HG02759 (cell line): ENCODE results near the gene TCAP.
"Not testable (repeated sequence)": the region's sequence is repeated elsewhere in the genome, so short reads cannot be mapped to it uniquely, and the experiment has no call there.

Experiments
- ATAC-seq: cut with Tn5 transposase; IDR thresholded peaks from one replicate; pipeline ENCODE4 v1.9.1; 2021; ENCODE audit warnings: mild to moderate bottlenecking, moderate library complexity; ENCODE audit not compliant: unreplicated experiment

Gene TCAP

DNA sequence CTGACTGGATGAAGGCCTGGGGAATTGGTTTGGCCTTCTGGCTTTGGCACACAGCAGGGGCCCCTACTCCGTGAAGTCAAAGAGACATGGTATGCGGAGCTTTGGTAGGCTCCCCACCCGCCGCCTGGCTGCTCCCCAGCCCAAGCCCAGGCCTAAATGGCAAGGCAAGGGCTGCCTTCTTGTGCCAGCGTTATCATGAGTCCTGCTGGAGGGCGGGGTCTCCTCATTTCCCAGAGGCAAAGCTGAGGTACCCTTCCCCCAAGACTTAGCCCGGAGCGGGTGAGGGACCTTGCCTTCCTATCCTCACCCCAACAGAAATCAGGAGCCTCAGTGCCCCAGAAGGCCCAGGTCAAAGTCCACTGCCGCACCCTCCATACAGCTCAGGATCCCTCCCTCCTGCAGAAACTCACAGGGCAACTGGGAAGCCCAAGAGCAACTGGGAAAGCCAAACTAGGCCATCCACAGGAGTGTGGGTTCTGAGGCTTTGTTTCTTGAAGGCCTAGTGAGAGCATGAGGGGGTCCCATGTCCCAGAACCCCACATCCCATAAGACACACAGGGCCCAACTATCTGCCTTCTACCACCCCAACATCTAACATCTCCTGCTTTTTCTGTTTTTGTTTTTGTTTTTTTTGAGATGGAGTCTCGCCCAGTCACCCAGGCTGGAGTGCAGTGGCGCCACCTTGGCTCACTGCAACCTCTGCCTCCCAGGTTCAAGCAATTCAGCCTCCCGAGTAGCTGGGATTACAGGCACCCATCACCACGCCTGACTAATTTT lies 13.4 kb downstream of the TCAP start:
- no peak for ATAC-seq

DNA sequence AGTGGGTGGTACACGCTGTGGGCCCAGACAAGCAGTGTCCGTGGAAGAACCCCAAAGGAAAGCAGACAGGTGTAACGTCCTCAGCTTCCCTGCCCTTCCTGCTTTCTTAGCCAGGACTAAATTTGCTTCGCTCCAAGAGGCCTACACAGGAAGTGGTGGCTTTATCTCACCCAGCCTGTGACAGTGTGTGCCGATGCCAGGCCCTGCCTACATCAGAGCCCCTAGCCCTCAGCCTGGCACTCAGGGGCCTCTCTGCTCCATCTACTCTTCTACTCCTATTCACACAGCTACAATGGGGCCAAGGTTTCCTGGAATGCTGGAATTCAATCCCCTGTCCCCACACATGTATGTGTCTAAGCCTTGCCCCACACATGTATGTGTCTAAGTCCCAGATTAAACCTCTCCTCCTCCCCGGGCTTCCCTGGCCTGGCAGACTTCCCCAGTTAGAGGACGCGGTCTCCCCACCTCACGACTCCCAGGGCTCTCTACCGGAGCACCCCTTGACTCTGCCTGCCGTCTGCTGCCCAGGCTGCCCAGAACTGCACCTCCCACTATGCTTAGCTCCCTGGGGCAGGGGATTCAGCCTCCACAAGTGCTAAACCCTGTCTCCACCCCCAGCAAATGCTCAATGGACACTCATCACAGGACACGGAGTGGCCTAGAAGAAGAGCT lies 14.5 kb downstream of the TCAP start:
- ATAC-seq = no peak

DNA sequence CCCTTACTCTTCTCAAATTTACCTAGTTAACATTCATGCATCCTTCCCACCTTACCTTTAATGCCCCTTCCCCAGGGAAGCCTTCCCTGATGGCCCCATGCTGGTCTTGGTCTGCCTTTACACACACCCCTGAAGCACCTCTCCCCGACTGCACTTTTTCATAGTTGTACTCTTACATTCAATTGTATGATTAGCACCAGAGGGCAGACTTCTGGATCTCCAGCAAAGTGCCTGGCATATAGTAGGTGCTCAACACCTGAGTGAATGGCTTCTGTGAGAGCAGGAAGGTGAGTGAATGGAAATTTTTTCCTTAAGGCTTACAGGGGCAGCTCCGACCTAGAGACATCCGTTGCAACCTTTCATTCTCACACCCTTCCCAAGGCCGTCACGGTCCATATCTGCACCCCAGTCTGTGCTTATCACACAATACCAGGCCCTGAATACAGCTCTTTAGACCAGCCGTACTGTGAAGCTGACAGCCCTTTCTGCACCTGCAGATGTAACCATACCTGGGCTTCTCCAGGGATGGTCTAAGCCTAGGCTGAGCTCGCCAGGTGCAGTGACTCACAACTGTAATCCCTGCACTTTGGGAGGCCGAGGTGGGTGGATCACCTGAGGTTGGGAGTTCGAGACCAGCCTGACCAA lies 18.3 kb downstream of the TCAP start:
- no peak for ATAC-seq

DNA sequence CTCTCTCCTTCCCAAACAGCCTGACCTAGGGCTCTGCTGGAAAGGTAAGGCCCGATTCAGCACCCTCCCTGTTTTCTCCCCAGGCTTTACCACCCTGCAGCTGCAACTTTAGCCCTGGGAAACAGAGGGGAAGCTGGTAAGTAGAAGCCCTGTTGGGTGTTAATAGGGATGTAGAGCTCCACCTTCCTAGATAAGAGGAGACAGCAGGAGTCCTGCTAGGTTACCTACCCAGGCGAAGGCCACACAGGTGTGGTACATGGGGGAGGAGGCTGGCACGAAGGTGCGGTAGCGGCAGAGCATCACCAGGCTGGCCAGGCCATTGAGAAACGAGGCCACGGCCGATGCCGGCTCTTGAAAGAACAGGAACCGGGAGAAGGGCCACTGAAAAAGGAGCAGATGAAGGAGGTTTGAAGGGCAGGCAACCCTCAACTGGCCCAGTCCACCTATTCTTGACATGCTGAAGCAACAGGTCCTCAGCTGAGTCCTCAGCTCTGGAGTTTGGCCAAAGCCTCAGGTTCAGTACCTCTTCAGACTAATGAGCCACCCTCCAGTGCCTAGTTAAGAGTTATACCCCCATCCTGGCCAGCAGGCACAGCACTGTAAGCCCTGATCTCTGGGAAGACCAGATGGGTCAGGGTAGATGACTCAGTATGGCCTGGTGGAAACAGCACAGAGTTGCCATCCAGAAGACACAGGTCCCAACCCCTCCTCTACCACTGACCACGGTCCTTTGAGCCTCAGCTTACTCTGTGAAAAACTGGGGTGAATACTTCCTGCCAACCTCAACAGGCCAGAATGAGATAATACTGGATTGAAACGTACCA lies 19.4 kb downstream of the TCAP start:
- ATAC-seq = no peak

DNA sequence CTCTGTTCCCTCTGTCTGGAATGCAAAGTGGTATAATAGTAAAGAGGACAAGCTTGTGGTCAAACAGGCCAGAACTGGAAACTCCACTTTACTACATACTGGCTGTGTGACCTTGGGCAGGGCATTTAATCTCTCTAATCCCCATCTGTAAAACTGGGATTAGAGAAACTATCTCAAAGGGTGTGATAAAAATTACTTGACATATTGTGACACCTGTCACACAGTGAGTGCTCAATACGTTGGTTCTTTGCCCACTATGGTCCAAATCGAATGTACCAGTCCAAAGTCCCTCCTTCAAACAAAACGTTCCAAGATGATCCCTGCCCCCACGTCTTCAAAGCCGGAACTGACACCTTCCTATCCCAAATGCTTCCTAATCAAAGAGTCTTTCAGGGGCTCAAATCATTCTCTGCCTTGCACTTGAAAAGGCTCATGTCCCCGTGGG lies 22.0 kb downstream of the TCAP start:
- no peak for ATAC-seq

DNA sequence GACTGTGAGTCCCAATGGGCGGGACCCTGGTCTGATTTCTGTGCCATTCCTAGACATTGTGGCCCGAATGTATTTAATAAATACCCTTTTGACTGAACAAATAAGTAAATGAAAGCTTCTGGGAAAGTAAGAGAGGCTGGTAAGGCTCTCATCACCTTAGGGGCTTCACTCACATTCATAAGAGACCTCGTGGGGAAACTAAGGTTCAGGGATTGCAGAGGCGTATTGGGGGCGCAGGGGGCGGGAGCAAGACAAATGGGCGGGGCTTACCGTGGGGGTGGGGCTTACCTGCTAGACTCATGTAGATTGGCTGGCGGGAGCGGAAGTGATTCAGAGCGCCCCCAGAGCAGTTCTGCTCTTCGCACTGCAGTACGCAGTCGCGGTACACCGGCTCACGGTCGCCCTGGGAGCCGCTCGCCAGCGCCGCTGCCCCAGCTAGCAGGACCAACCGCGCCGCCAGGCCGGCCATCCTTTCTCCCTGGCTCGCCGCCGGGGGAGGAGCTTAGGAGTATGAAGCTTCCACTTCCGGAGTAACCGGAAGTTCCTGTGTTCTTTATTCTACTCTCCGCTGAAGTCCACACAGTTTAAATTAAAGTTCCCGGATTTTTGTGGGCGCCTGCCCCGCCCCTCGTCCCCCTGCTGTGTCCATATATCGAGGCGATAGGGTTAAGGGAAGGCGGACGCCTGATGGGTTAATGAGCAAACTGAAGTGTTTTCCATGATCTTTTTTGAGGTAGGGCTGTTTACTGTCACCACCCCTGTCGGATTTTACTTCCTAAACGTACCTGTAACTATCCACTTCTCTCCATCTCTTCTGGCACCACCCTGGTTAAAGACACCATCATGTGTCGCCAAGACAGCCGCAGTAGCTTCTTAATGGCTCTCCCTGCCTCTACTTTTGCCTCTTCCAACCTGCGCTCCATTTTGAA lies 22.7 kb downstream of the TCAP start, which contains the start of gene PGAP3:
Gene PGAP3, minus strand, starts transcription at position 512 of the 929 bp plus-strand sequence. Its CDS starts 43 bp downstream, at position 469.
- peak; percentile 94 for ATAC-seq

DNA sequence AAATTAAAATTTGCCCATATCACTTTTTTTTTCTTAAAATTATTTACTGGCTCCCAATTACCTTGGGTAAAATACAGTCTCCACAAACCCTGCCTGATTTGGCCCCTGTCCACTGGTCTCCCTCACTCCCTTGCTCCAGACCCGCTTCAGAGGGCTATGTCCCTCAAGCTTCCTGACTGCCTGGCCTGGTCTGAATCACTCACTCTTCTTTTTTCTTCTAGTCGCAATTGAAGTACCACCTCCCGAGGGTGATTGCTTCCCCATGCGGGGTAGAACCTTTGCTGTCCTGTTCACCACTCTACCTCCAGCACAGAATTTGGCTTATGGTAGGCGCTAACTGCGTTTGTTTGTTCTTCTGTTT lies 23.3 kb downstream of the TCAP start:
- ATAC-seq = no peak

DNA sequence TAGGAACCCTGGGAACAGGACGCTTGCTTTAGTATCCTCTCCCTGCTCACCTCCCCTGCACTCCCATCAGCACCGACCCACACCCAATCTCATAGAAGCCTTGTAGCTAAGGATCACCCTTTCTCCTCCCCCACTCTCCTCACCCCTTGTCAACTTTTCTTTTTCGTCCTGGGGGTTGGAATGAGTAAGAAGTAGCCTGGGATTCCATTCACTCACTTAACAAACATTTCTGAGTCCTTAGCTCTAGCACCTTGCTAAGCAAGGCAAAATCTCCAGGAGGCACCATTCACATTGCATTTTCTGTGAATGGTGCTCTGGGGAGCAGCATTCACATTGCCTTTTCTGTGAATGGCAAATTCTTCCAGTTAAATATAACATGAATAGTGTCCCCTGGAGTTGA lies 23.8 kb downstream of the TCAP start:
- no peak for ATAC-seq

DNA sequence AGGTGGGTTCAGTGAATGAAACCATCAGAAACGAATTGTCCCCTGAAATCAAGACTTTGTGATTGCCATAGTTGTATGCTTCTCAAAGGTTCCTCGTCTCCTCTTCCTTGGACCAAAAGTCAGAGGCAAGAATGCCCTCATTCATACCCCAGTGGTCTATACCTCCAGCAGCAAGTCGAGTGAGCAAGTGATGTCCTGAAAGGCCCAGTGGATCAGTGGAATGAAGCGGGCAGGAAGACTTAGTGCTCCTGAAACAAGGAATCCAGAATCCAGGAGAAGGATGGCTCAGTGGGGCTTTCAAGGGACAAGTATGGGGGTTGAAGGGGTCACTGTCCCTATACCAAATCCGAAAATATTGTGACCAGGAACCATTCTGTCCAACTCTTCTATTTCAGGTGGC lies 29.4 kb downstream of the TCAP start:
- ATAC-seq = no peak

DNA sequence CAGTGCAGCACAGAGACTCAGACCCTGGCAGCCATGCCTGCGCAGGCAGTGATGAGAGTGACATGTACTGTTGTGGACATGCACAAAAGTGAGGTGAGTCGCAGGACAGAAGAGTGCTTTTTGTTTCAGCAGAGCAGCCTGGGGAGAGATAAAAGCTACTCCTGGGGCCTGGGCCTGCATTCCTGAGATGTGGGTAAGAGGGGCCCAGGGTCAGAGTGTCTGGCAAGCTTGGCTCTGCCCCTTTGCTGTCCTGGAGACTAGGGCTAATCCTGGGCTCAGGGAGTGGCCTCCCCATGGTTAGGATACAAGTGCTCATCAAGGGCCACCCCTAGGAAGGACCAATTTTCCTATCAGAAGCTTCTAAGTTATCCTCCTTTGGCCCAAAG lies 29.9 kb downstream of the TCAP start:
- ATAC-seq = no peak

DNA sequence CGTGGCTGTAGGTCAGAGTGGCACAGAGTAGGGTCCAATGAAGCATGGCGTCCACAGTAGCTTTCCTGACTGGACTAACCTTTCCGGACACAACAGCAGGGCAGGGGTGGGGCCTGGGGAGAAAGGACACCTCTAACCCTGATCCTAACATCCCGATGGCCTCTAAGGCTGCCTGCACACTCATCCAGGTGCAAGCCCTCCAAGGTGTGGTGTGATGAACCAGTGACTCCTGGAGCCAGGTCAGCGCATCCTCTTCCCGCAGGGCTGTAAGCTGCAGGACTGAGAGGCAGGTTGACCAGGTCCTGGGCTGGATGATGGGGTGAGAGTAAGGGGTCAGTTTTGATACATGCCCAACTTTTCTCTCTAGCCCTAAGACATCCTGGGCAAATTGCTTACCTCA lies 31.6 kb downstream of the TCAP start:
- no peak for ATAC-seq

DNA sequence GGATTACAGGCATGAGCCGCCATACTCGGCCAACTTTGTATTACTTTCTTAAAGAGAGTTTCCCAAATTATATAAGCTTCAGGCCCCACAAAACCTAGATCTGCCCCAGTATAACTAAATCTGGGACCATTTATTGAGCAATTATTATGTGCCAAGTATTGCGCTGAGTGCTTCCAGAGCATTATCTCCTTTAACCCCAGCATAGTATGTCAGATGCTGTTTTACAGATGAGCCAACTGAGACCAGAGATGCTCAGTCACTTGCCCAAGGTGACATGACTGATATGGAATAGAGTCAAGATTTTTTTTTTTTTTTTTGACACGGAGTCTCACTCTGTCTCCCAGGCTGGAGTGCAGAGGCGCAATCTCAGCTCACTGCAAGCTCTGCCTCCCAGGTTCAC lies 32.8 kb downstream of the TCAP start:
- no peak for ATAC-seq

DNA sequence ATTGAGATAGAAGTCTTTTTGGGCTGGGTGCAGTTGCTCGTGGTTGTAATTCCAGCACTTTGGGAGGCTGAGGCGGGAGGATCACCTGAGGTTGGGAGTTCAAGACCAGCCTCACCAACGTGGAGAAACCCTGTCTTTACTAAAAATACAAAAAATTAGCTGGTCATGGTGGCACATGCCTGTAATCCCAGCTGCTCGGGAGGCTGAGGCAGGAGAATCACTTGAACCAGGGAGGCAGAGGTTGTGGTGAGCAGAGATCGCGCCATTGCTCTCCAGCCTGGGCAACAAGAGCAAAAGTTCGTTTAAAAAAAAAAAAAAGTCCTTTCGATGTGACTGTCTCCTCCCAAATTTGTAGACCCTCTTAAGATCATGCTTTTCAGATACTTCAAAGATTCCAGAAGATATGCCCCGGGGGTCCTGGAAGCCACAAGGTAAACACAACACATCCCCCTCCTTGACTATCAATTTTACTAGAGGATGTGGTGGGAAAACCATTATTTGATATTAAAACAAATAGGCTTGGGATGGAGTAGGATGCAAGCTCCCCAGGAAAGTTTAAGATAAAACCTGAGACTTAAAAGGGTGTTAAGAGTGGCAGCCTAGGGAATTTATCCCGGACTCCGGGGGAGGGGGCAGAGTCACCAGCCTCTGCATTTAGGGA lies 34.1 kb downstream of the TCAP start:
- not testable (repeated sequence) for ATAC-seq

DNA sequence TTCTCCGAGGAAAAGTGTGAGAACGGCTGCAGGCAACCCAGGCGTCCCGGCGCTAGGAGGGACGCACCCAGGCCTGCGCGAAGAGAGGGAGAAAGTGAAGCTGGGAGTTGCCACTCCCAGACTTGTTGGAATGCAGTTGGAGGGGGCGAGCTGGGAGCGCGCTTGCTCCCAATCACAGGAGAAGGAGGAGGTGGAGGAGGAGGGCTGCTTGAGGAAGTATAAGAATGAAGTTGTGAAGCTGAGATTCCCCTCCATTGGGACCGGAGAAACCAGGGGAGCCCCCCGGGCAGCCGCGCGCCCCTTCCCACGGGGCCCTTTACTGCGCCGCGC lies 34.6 kb downstream of the TCAP start, which contains the start of gene ERBB2:
Gene ERBB2, plus strand, starts transcription at position 247 of the 330 bp plus-strand sequence. CDS start 175 bp downstream, outside the sequence.
- ATAC-seq = no peak

DNA sequence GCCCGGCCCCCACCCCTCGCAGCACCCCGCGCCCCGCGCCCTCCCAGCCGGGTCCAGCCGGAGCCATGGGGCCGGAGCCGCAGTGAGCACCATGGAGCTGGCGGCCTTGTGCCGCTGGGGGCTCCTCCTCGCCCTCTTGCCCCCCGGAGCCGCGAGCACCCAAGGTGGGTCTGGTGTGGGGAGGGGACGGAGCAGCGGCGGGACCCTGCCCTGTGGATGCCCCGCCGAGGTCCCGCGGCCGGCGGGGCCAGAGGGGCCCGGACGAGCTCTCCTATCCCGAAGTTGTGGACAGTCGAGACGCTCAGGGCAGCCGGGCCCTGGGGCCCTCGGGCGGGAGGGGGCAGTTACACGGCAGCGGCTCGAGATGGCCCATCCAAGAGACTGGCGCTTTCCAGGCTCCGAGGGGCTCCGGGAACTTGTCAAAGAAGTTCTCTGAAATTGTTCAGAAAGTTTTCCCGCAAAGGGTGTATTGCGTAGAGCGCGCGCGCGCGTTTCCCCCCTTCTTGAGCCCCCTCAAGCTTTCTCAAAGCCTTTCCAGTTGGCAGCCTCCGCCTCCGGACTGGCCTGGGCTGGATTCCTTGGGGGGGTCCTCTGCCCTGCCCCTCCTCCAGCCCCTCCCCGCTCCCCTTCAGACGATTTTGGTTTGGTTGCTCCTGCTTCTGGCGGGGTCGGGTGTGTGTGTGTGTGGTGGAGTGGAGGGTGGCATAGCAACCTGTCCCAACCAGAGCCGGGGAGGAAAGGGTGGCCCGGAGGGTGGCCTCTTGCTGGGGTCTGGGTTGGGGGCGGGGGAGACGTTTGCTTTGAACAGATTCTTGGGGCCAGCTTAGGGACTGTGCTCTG lies 35.2 kb downstream of the TCAP start:
- ATAC-seq = no peak

DNA sequence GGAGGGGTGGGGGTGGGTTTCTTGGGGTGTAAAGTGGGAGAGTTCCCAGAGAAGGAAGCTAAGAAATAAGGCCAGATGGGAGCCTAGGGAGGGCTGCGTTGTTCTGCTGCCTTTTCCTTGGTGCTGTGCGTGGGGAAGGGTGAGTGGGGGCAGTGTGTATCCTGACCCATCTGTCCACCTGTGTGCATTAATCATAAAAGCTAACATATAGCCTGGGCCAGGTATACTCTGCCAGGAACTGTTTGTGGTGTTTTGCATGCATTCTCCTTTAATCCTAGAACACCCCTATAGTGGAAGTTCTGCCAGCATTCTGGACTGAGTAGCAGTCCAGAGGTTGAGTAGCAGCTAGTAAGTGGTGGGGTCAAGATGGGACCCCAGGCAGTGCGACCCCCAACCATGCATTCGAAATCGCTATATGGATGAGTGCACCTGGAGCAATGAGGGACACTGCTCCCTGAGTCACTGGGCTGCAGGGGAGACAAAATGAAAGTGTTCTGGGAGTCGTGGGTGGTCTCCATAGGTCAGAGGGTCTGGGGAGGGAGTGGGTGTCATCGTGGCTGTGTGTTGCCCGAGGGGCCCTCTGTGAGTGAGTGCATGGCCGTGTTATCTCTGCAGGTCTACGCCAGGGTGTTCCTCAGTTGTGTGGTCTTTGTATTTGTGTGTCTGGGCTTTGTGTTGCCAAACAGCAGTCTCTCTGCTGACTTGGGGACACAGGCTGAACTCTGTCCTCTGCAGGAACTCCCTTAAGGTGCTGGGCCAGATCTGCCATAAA lies 36.0 kb downstream of the TCAP start:
- ATAC-seq = no peak

DNA sequence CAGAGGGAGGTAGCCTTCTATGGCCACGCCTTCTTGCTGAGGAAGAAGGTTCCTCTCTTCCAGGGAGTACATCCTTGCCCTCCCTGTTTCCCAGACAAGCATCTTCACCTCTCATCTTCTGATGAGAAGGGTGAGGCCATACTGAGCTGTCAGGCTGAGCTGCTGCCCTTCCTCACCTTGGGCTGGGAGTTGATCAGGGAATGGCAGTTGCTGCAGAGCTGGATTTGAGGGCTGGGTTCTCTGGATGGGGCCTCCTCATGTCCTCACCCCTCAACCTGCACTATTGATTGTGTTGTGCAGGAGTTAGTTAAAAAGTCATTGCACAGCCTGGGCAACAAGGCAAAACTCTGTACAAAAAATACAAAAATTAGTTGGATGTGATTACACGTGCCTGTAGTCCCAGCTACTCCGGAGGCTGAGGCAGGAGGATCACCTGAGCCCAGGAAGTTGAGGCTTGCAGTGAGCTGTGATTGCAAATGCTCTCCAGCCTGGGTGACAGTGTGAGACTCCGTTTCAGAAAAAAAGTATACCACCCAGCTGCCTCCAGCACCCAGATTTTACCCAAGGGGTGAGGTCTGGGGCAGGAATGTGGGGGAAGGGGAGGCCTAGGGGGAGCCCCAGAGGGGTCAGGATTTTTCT lies 36.8 kb downstream of the TCAP start:
- no peak for ATAC-seq
